Liver (tissue), 9 donors: Measurements from ENCODE around the gene FREM2. TPM values are rescaled to one million over a fixed set of nuclear protein-coding genes. Genes with fewer than 3 reads are reported as not detected.

Experiments
- DNase-seq: peaks from one replicate; pipeline ENCODE4 v3.0.0-alpha.2; 2017; ENCODE audit warnings: low spot score
- H3K27ac ChIP-seq, 2 donors: one replicate each; pipeline ENCODE4 v1.7.0; 2013; ENCODE audit warnings: inconsistent platforms in 2 of 2, low read length in 2 of 2, control low read depth in 1 of 2, low read depth in 1 of 2, mild to moderate bottlenecking in 1 of 2
- H3K27me3 ChIP-seq, 4 donors: one replicate each; pipeline versions ENCODE4 v1.6.1 to v1.7.0; 2013; ENCODE audit warnings: low read length in 3 of 4, inconsistent platforms in 1 of 4, mild to moderate bottlenecking in 1 of 4, moderate library complexity in 1 of 4; ENCODE audit not compliant: control insufficient read depth in 4 of 4, insufficient read depth in 4 of 4
- H3K36me3 ChIP-seq, 4 donors: one replicate each; pipeline versions ENCODE4 v1.6.1 to v1.7.0; 2013; ENCODE audit warnings: low read length in 3 of 4, mild to moderate bottlenecking in 3 of 4, low read depth in 1 of 4, moderate library complexity in 1 of 4; ENCODE audit not compliant: control insufficient read depth in 4 of 4, insufficient read depth in 3 of 4
- H3K4me1 ChIP-seq, 4 donors: one replicate each; pipeline versions ENCODE4 v1.6.1 to v1.7.0; 2013; ENCODE audit warnings: low read length in 3 of 4, mild to moderate bottlenecking in 3 of 4, moderate library complexity in 1 of 4; ENCODE audit not compliant: control insufficient read depth in 4 of 4, insufficient read depth in 4 of 4
- H3K4me3 ChIP-seq, 3 donors: one replicate each; pipeline versions ENCODE4 v1.6.1 to v1.7.0; 2013; ENCODE audit warnings: low read length in 3 of 3, control low read depth in 1 of 3, low read depth in 1 of 3, mild to moderate bottlenecking in 1 of 3
- H3K9ac ChIP-seq, 2 donors: one replicate each; pipeline ENCODE4 v1.7.0; 2013; ENCODE audit warnings: low read length in 2 of 2, mild to moderate bottlenecking in 2 of 2, moderate library complexity in 2 of 2, control low read depth in 1 of 2, low read depth in 1 of 2
- H3K9me3 ChIP-seq, 4 donors: one replicate each; pipeline versions ENCODE4 v1.6.1 to v1.7.0; 2013; ENCODE audit warnings: low read length in 3 of 4; ENCODE audit not compliant: control insufficient read depth in 4 of 4
- ATF3 ChIP-seq: IDR thresholded peaks from 2 replicates; pipeline ENCODE4 v1.6.1; 2016; ENCODE audit warnings: antibody characterized with exemption
- CTCF ChIP-seq: fragments of 150-350 bp; IDR thresholded peaks from 2 replicates; pipeline ENCODE4 v1.5.1; 2017; ENCODE audit warnings: improper control_type of control experiment, low read depth, low read length; ENCODE audit not compliant: missing input control
- EGR1 ChIP-seq, 2 donors: IDR thresholded peaks; 2 replicates each; pipeline ENCODE4 v1.6.1; 2016 to 2018; ENCODE audit warnings: antibody characterized with exemption in 2 of 2, low read depth in 2 of 2
- FOXA1 ChIP-seq: IDR thresholded peaks from 2 replicates; pipeline ENCODE4 v1.6.1; 2016; ENCODE audit warnings: antibody characterized with exemption
- FOXA2 ChIP-seq: IDR thresholded peaks from 2 replicates; pipeline ENCODE4 v1.6.1; 2016; ENCODE audit warnings: antibody characterized with exemption
- GABPA ChIP-seq, 2 donors: IDR thresholded peaks in 1 of 2; conservative IDR thresholded peaks in 1 of 2; 2 replicates each; pipeline ENCODE4 v1.6.1; 2016; ENCODE audit warnings: antibody characterized with exemption in 2 of 2, mild to moderate bottlenecking in 1 of 2, moderate library complexity in 1 of 2
- HNF4A ChIP-seq, 2 donors: conservative IDR thresholded peaks; 2 replicates each; pipeline ENCODE4 v1.6.1; 2016; ENCODE audit warnings: antibody characterized with exemption in 2 of 2, mild to moderate bottlenecking in 2 of 2
- HNF4G ChIP-seq: IDR thresholded peaks from 2 replicates; pipeline ENCODE4 v1.6.1; 2016; ENCODE audit warnings: antibody characterized with exemption
- JUND ChIP-seq, 2 donors: IDR thresholded peaks; 2 replicates each; pipeline ENCODE4 v1.6.1; 2016; ENCODE audit warnings: antibody characterized with exemption in 2 of 2
- NR2F2 ChIP-seq: IDR thresholded peaks from 2 replicates; pipeline ENCODE4 v1.6.1; 2016; ENCODE audit warnings: antibody characterized with exemption
- RAD21 ChIP-seq, 2 donors: IDR thresholded peaks; 2 replicates each; pipeline ENCODE4 v1.6.1; 2016; ENCODE audit warnings: antibody characterized with exemption in 2 of 2, mild to moderate bottlenecking in 2 of 2
- REST ChIP-seq: IDR thresholded peaks from 2 replicates; pipeline ENCODE4 v1.6.1; 2016; ENCODE audit warnings: antibody characterized with exemption, mild to moderate bottlenecking
- RXRA ChIP-seq, 2 donors: IDR thresholded peaks; 2 replicates each; pipeline ENCODE4 v1.6.1; 2017 to 2018; ENCODE audit warnings: antibody characterized with exemption in 2 of 2, mild to moderate bottlenecking in 1 of 2
- SP1 ChIP-seq: IDR thresholded peaks from 2 replicates; pipeline ENCODE4 v1.6.1; 2018; ENCODE audit warnings: antibody characterized with exemption, mild to moderate bottlenecking
- TAF1 ChIP-seq: conservative IDR thresholded peaks from 2 replicates; pipeline ENCODE4 v1.6.1; 2016; ENCODE audit warnings: antibody characterized with exemption, mild to moderate bottlenecking
- YY1 ChIP-seq: IDR thresholded peaks from 2 replicates; pipeline ENCODE4 v1.6.1; 2016; ENCODE audit warnings: antibody characterized with exemption, mild to moderate bottlenecking
- WGBS: extraction: QIAGEN DNeasy Blood & Tissue Kit; methylation state at CpG from one replicate; pipeline ENCODE4 v1.1.7; 2013; 5-methylcytosine and 5-hydroxymethylcytosine counted together
- polyA plus RNA-seq, 2 donors: library from polyadenylated mRNA; stranded (reverse) in 1 of 2; unstranded in 1 of 2; fragments of 200-250 nt in 1 of 2; fragments of >200 nt in 1 of 2; fragmentation: Nextera tagmentation in 1 of 2; extraction: Ambion mirVana in 1 of 2; gene quantifications; one replicate each; pipeline versions ENCODE4 v1.2.1 to v1.2.3, GENCODE V29; 2013 to 2015
- total RNA-seq, 2 donors: library from RNA; depleted of rRNA; stranded (reverse); fragments of >200 nt; gene quantifications; one replicate each; pipeline ENCODE4 v1.2.3, GENCODE V29; 2014
- TF ChIP-seq, protein P1 (sequence below): IDR thresholded peaks from 2 replicates; pipeline ENCODE4 v1.6.1; 2016; ENCODE audit warnings: antibody characterized with exemption
- TF ChIP-seq, protein P2 (sequence below): IDR thresholded peaks from 2 replicates; pipeline ENCODE4 v1.6.1; 2016; ENCODE audit warnings: antibody characterized with exemption
- donor health status: healthy.
- donor health status: healthy.
- donor health status: healthy.
- donor health status: healthy.
- donor health status: healthy.

FREM2 gene
- total and polyA plus RNA-seq, 4 donors = 0.17 to 1.7 (median 0.37) TPM

- WGBS = 56% methylated on average over 1 of the region's 1 CpG
- Histone ChIP-seq H3K27me3 (no peaks in the 10 kb centered on the region), H3K9me3 (no peaks in the 10 kb centered on the region), H3K4me1 (no peaks in the 10 kb centered on the region), H3K9ac (no peak overlapping the region), H3K4me3 (peak overlapping the region in 1 of 3 donors; percentile 17), H3K36me3 (no peaks in the 10 kb centered on the region), H3K27ac (no peak overlapping the region)
- DNase-seq = no peak
- TF ChIP-seq REST (no peak), HNF4A (conservative IDR thresholded peaks at IDR 0.05) (no peak), FOXA2 (no peak), EGR1 (IDR thresholded peaks at IDR 0.05; ENCODE audit: low read depth in 2 of 2) (no peak), GABPA (IDR thresholded peaks at IDR 0.05 in 1 of 2, conservative IDR thresholded peaks at IDR 0.05 in 1 of 2) (no peak), RXRA (IDR thresholded peaks at IDR 0.05) (no peak), HNF4G (no peak), CTCF (no peak), FOXA1 (no peak), ATF3 (no peak), TAF1 (no peak), YY1 (no peak), RAD21 (IDR thresholded peaks at IDR 0.05) (no peak)
- TF ChIP-seq, protein P1, sequence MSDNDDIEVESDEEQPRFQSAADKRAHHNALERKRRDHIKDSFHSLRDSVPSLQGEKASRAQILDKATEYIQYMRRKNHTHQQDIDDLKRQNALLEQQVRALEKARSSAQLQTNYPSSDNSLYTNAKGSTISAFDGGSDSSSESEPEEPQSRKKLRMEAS = no peak
- TF ChIP-seq, protein P2, sequence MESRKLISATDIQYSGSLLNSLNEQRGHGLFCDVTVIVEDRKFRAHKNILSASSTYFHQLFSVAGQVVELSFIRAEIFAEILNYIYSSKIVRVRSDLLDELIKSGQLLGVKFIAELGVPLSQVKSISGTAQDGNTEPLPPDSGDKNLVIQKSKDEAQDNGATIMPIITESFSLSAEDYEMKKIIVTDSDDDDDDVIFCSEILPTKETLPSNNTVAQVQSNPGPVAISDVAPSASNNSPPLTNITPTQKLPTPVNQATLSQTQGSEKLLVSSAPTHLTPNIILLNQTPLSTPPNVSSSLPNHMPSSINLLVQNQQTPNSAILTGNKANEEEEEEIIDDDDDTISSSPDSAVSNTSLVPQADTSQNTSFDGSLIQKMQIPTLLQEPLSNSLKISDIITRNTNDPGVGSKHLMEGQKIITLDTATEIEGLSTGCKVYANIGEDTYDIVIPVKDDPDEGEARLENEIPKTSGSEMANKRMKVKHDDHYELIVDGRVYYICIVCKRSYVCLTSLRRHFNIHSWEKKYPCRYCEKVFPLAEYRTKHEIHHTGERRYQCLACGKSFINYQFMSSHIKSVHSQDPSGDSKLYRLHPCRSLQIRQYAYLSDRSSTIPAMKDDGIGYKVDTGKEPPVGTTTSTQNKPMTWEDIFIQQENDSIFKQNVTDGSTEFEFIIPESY = no peak
These were observed 98.6 kb downstream of the FREM2 start for GRCh38 chr13:38785490-38785889.

DNA sequence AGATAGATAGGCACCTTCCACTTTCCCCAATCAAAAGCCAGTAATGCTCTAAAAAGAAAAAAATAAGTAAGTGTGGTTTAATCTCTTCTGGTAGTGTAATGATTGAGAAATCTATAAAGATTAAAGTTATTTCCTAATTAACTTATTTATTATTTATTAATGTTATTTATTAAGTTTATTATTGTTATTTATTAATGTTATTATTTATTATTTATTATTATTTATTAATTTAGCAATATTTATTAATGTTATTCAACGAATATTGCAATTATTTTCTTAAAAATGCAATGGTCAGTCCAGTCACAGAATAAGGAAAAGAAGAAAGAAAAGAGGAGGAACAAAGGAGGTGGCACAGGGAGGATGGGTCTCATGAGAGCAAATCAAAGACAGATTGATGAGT is 100.7 kb downstream of the FREM2 start:
- Histone ChIP-seq H3K27ac (no peak overlapping the region), H3K4me3 (no peak overlapping the region), H3K27me3 (no peaks in the 10 kb centered on the region), H3K9ac (no peak overlapping the region), H3K4me1 (no peaks in the 10 kb centered on the region), H3K9me3 (no peaks in the 10 kb centered on the region), H3K36me3 (no peaks in the 10 kb centered on the region)
- DNase-seq = no peak
- 57% methylated on average over 1 of the region's 1 CpG for WGBS
- TF ChIP-seq TAF1 = no peak
- no peak for TF ChIP-seq RXRA (IDR thresholded peaks at IDR 0.05)
- no peak for TF ChIP-seq CTCF
- TF ChIP-seq NR2F2 = no peak
- no peak for TF ChIP-seq HNF4A (conservative IDR thresholded peaks at IDR 0.05)
- no peak for TF ChIP-seq RAD21 (IDR thresholded peaks at IDR 0.05)
- TF ChIP-seq SP1 = no peak
- TF ChIP-seq JUND (IDR thresholded peaks at IDR 0.05) = no peak
- no peak for TF ChIP-seq FOXA1
- no peak for TF ChIP-seq REST
- no peak for TF ChIP-seq EGR1 (IDR thresholded peaks at IDR 0.05; ENCODE audit: low read depth in 2 of 2)
- no peak for TF ChIP-seq FOXA2
- no peak for TF ChIP-seq GABPA (IDR thresholded peaks at IDR 0.05 in 1 of 2, conservative IDR thresholded peaks at IDR 0.05 in 1 of 2)
